ENCODE data around the gene KRTAP5-2.

The KRTAP5-2 gene

DNA sequence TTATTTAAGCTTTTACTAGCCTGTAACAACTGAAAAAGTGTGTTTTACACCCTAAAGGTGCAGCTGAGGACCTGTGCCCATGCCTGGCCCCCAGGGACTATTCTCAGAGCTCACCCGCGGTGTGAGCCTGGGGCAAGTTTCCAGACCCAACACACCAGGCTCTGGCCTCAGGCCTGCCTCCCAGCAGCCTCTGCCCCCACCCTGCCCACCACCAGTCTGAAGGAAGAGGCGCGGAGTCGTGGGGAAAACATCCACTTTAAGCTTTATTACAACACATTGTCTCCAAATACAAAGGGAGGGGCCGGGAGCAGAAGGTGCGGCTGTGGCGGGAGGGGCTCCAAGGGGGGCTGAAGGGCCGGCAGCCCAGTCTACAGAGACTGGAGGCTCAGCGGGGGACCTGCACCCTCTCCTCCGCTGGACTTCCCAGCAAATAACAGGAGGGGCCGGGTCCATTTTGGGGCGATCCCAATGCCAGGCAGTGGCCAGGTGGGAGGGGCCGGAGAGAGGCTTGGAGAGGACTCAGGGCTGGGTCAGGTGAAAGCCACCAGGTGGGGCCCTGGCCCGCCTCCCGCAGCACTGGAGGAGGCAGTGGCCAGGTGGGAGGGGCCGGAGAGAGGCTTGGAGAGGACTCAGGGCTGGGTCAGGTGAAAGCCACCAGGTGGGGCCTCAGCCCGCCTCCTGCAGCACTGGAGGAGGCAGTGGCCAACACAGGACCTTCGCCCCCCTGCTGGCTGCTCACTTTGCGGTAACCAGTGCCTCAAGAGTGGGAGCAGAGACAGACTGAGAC lies 44.1 kb downstream of the KRTAP5-2 start:
- no peak for DNase-seq

- no peak for DNase-seq
These were observed 48.5 kb downstream of the KRTAP5-2 start for GRCh38 chr11:1549338-1550330.

DNA sequence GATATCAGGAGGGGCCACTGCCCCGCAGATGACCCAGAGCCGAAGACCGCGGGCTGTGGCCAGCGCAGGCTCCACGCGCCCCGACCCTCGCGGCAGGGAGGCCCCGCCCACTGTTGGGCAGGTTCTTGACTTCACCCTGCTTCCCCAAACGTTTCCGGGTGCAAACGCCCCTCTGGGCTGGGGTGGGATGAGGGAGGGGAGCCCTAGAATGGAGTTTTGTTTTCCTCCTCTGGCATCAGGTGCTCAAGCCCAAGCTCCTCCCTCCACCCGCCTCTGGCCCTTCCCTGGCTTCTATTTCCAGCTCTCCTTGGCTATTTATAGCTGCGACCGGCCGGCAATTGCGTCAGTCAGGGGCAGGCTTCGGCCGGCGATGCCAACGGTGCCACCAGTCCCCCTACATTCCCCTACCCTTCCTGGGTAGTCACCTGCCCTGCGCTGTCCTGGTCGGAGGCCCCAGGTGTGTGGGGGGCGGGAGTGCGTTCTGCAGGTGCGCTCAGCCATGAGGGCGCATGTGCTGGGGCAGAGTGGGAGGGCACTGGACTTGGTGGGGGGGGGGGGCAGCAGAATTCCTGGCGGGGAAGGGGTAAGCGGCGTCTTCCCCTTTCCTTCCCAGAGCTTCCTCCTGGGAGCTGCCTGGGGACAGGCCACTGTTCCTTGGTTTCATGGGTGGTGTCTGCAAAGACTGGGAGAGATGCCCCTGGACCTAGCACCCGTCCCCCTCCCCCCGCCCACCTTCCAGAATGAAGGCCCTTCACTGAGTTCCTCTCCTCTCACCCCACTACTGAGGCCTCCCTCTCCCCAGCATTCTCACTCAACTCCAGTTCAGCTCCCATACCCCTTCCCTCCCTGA lies 49.6 kb downstream of the KRTAP5-2 start:
- no peak for DNase-seq

DNA sequence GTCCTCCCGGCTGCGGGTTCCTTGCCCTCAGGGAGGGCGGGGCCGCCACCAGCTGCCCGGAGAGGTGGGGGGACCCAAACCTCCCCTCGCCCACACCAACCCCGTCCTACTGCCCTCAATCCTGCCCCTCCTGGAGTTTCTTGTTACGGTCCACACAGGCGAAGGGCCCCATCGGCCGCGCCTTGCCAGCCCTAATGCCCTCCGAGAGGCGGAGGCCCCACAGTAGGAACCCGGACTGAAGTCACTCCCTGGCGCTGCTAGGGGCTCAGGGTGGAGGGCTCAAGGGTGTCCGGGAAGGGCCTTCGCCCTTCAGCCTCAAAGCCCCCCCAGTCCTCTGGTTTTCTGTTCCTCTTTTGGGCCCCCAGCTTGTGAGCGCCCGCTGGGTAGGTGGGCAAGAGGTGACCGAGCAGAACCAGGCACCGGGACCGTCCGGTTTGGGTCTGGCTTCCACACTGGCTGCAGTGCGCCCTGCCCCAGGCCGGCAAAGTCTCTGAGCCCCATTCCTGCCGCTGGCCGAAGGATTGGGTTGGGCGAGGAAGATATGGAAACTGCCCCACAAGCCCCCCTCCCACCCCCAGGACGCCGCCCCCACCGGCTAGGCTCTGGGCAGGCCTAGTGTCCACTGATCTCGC lies 50.5 kb downstream of the KRTAP5-2 start:
- no peak for DNase-seq

Measured in activated naive CD4-positive, alpha-beta T cell treated with Interleukin-2 at 50 U/mL for 16 hours (primary cell).